ENCODE data around the gene BATF3.
A peak's percentile ranks its signal among the peaks of the same experiment; 100 is the strongest.
"Not testable (repeated sequence)": the region's sequence is repeated elsewhere in the genome, so short reads cannot be mapped to it uniquely, and the experiment has no call there.

Gene BATF3

DNA sequence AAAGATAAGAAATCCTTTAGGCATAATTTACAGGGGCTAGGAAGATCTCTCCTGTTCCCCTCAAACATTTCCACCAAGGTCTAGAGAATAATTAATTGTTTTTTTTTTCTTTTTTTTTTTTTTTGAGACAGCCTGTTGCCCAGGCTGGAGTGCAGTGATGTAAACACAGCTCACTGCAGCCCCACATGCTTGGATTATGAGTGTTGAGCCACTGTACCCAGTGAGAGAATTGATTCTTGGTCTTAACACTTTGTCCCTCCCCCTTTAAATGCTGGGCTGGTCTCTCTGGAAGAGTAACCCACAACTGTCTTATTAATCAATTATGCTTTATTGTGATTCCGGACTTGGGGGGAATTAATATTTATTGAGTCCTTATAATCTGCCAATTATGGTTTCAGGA, 57.7 kb downstream of the BATF3 start:
- TF ChIP-seq, protein P1, sequence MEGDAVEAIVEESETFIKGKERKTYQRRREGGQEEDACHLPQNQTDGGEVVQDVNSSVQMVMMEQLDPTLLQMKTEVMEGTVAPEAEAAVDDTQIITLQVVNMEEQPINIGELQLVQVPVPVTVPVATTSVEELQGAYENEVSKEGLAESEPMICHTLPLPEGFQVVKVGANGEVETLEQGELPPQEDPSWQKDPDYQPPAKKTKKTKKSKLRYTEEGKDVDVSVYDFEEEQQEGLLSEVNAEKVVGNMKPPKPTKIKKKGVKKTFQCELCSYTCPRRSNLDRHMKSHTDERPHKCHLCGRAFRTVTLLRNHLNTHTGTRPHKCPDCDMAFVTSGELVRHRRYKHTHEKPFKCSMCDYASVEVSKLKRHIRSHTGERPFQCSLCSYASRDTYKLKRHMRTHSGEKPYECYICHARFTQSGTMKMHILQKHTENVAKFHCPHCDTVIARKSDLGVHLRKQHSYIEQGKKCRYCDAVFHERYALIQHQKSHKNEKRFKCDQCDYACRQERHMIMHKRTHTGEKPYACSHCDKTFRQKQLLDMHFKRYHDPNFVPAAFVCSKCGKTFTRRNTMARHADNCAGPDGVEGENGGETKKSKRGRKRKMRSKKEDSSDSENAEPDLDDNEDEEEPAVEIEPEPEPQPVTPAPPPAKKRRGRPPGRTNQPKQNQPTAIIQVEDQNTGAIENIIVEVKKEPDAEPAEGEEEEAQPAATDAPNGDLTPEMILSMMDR (IDR thresholded peaks at IDR 0.05; ENCODE audit: insufficient read depth, low read depth, low read length, missing control alignments) = no peak
- no peak for DNase-seq (ENCODE audit: low read depth)

DNA sequence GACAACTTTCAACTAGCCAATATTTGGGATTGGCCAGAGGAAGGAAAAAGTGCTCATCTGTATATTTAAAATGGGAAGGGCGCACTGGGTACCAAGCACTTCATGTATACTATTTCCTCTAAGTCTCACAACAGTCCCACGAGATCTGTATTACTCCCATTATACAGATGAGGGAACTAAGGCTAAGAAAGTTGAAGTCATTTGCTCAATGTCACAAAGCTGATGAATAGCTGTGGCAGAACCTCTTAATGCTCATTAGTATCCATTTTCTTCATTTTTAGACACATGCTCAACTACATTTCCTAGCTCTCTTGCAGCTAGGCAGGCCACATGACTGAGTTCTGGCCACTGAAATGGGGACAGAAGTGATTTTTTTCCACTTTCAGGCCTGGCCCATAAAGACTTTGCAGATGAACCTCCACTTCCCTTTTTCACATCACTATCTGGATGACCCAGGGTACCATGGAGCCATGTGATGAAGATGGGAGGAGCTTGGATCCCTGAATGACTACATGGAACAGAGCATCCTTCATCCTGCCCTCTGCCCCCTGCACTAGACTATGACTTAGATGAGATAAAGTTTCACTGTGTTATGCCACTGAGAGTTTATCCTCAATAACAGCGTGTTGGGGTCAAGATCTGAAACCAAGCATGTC, 59.3 kb downstream of the BATF3 start:
- H3K4me3 ChIP-seq (ENCODE audit: low read depth, low read length) = no peak overlapping the region
- TF ChIP-seq, protein P1 (IDR thresholded peaks at IDR 0.05; ENCODE audit: insufficient read depth, low read depth, low read length, missing control alignments) = no peak
- DNase-seq (ENCODE audit: low read depth) = peak; percentile 27

More for the DNA sequence above, 57.7 kb downstream of the BATF3 start:
- no peak overlapping the region for H3K4me3 ChIP-seq (ENCODE audit: low read depth, low read length)

DNA sequence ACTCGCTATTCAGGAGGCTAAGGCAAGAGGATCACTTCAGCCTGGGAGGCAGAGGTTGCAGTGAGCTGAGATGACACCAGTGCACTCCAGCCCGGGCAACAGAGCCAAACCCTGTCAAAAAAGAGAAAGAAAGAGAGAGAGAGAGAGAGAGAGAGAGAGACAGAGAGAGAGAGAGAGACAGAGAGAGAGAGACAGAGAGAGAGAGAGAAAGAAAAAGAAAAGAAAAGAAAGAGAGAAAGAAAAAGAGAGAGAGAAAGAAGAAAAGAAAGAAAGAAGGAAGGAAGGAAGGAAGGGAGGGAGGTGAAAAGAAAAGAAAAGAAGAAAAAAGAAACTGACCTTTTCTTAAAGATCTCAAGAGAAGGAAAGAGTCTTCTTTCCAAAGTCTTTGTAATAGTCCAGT, 60.1 kb downstream of the BATF3 start:
- H3K4me3 ChIP-seq (ENCODE audit: low read depth, low read length) = not testable (repeated sequence)

DNA sequence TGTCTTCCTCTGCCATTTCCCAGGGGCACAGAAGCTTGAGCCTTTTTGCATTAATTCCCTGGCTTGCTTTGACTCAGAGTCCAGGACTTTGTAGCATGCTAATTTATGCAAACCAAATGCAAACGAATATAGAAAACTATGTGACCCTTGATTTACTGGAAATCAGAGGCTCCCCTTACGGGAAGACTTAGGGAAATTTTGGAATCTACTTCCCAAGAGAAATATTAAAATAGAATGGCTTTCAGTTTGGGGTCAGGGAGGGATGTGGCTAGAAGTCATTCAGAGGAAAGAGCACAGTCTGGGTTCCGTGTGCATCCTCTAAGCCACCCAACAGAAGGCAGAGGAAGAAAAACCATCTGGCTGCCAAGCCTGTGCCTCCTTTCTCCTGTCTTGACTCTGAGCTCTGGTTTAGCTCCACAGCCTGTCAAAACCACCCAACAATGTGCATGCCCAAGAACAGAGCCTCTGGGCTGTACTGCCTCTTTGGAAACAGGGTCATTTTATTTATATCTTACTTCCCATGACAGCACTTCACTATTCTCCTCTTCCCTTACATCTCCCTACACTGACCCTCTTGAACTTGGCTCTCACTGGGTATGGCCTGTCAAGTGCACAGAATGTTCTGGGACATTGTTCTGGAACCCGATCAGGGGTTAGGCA, 61.0 kb downstream of the BATF3 start:
- TF ChIP-seq, protein P1 (IDR thresholded peaks at IDR 0.05; ENCODE audit: insufficient read depth, low read depth, low read length, missing control alignments) = no peak
- no peak for DNase-seq (ENCODE audit: low read depth)
- H3K4me3 ChIP-seq (ENCODE audit: low read depth, low read length) = no peak overlapping the region

More for the DNA sequence above, 60.1 kb downstream of the BATF3 start:
- DNase-seq (ENCODE audit: low read depth) = not testable (repeated sequence)

DNA sequence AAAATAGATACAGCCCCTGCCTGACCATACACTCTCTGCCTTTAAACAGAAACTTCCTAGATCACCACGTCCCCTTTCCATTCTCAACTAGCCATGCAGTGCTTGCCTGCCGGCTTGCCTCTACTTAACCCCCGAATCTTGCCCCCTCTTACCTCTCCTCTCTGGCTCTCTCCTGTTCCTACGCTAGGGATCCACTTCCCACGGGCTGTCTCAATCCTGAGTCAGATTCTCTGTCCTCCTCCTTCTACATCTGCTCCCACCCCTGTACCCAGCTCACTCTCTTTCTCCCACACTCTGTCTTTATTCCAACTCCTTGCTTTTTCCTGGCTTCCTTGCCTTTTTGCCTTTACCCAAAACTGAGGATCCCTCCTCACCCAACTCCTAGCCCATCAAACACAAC, 61.7 kb downstream of the BATF3 start:
- H3K4me3 ChIP-seq (ENCODE audit: low read depth, low read length) = no peak overlapping the region
- TF ChIP-seq, protein P1 (IDR thresholded peaks at IDR 0.05; ENCODE audit: insufficient read depth, low read depth, low read length, missing control alignments) = no peak
- no peak for DNase-seq (ENCODE audit: low read depth)

Data from GM12865 (cell line).